ENCODE data around the gene PCDHA5.

PCDHA5 gene

GRCh38 chr5:140862441-140863295, 41.3 kb downstream of the PCDHA5 start:
- DNase-seq (ENCODE audit: low read depth in 2 of 2), result no peak

DNA sequence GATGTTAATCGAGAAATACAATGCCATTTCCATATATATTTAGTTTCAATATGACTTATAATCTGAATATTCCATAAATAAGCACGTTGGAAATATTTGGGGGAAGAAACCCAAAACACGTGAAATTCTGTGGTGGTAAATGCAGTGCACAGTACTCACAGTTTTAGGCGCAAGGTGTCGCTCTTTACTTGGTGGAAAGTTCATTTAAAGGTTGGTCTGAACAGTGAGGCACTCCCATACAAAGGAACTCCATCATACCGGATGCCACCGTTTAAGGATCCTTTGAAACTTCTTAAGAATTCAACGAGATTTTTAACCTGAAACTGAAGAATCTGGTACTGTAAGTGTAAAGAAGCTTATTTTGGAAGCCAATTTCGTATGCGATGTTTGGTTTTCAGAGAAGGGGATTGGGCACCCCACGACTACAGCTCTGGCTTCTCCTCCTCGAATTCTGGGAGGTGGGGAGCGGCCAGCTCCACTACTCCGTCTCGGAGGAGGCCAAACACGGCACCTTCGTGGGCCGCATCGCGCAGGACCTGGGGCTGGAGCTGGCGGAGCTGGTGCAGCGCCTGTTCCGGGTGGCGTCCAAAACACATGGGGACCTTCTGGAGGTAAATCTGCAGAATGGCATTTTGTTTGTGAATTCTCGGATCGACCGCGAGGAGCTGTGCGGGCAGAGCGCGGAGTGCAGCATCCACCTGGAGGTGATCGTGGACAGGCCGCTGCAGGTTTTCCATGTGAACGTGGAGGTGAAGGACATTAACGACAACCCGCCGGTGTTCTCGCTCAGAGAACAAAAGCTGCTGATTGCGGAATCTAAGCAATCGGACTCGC, 47.5 kb downstream of the PCDHA5 start, which contains the start of gene PCDHA11:
Gene PCDHA11, plus strand, starts transcription at position 237 of the 834 bp plus-strand sequence. Its CDS starts 147 bp downstream, at position 384.
- DNase-seq (ENCODE audit: low read depth in 2 of 2), result no peak

DNA sequence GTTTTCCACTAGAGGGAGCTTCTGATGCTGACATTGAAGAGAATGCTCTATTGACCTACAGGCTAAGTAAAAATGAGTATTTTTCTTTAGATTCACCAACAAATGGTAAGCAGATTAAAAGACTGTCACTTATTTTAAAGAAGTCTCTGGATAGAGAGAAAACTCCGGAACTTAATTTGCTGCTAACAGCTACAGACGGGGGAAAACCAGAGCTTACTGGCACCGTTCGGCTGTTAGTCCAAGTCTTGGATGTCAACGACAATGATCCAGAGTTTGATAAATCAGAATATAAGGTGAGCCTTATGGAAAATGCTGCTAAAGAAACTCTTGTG, 48.1 kb downstream of the PCDHA5 start:
- DNase-seq (ENCODE audit: low read depth in 2 of 2), result no peak

- no peak for DNase-seq (ENCODE audit: low read depth in 2 of 2)
Measured at GRCh38 chr5:140870221-140871201, 49.1 kb downstream of the PCDHA5 start.

All from stimulated activated CD8-positive, alpha-beta memory T cell treated with anti-CD3 and anti-CD28 coated beads, Interleukin-15, amount 100 ng/mL, for 4 hours (primary cell).